Left renal pelvis (tissue), 4 donors: Measurements from ENCODE around the gene YPEL1. TPM values are rescaled to one million over a fixed set of nuclear protein-coding genes. Genes with fewer than 3 reads are reported as not detected.
A peak's percentile ranks its signal among the peaks of the same experiment; 100 is the strongest.
"Not testable (repeated sequence)": the region's sequence is repeated elsewhere in the genome, so short reads cannot be mapped to it uniquely, and the experiment has no call there.

Experiments
- DNase-seq, 4 donors: peaks; one replicate each; pipeline ENCODE4 v3.0.0-alpha.2; 2013; ENCODE audit warnings: low read depth in 4 of 4, low spot score in 3 of 4
- polyA plus RNA-seq, 4 donors: library from polyadenylated mRNA; unstranded; fragments of 120-200 nt; gene quantifications; one replicate each; pipeline ENCODE4 v1.2.1, GENCODE V29; 2013; ENCODE audit not compliant: insufficient read length in 4 of 4

YPEL1 gene
- polyA plus RNA-seq, 4 donors = 11.8 to 20.9 (median 17.6) TPM

DNA sequence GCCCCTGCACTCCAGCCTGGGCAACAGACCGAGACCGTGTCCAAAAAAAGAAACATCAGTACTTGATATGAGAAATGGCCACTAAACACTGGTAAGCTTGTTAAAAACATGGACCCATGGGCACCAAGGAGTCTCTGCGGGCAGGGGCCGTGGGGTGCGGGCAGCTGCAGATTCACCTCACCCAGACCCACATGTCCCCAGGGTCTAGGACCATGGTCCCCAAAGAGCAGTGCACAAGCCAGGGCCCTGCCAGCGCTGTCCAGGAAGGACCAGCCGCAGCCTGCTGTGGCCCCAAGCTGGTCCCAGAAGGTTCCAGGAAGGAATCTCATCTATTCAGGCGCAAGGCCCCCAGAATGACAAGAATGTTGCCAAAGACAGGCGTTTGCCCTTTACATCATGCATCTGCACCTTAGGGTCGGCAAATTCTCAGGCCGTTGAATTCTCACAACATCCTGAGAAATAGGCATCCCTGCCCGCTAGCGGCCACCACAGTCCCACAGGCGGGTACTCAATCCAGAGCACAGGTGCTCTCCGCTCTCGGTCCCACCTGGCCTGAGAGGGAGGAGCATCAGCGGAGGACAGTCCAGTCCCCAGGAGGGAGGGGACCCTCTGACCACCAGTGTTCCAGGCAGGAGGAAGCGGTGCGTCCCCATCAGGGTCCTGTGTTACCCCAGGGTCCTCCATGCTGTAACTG lies 9.5 kb downstream of the YPEL1 start:
- no peak for DNase-seq

DNA sequence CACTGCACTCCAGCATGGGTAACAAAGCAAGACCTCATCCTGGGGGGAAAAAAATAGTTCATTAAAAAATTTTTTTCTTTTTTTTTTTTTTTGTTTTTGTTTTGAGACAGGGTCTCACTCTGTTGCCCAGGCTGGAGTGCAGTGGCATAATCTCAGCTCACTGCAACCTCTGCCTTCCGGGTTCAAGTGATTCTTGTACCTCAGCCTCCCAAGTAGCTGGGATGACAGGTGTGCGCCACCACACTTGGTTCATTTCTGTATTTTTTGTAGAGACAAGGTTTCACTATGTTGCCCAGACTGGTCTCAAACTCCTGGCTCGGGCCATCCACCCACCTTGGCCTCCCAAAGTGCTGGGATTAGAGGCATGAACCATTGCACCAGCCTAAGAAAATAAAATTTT lies 11.1 kb downstream of the YPEL1 start:
- not testable (repeated sequence) for DNase-seq

GRCh38 chr22:21721195-21721852 lies 14.3 kb downstream of the YPEL1 start:
- DNase-seq = not testable (repeated sequence)

- not testable (repeated sequence) for DNase-seq
Measured at GRCh38 chr22:21720191-21720859, 15.3 kb downstream of the YPEL1 start.

DNA sequence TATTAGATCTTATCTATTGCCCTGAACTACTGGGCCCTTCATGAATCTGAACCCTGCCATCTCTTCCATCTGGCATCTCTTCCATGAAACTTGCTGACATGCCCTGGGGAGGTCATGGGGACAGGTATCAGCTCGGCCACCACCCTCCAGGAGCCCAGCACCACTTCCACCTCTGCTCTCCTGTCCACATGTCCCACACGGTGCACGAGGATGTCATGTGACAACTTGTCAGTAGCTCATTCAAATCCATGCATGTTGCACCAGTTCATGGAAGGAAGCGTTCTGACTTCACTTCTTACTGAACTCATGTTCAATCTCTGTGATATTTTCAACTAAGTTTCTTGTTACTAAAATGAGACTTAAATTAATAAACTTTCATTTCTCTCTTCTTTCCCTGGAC lies 16.6 kb downstream of the YPEL1 start:
- no peak for DNase-seq

DNA sequence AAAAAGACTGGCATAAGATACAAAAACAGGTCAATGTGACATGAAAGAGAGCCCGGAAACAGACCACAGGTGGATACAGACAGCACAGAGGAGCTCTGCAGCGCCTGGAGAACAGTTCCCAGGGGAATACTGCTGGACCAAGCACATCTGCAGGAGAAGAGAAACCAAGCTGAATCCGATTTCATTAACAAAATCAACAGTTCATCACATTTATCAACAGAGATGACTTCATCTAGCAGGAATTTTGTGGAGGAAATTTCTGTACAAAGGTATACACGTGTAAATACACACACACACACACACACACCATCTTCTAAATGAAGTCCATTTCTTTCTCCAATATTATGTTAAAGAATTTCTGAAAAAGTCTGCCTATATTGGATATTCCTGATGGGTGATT lies 17.1 kb downstream of the YPEL1 start:
- DNase-seq = no peak

DNA sequence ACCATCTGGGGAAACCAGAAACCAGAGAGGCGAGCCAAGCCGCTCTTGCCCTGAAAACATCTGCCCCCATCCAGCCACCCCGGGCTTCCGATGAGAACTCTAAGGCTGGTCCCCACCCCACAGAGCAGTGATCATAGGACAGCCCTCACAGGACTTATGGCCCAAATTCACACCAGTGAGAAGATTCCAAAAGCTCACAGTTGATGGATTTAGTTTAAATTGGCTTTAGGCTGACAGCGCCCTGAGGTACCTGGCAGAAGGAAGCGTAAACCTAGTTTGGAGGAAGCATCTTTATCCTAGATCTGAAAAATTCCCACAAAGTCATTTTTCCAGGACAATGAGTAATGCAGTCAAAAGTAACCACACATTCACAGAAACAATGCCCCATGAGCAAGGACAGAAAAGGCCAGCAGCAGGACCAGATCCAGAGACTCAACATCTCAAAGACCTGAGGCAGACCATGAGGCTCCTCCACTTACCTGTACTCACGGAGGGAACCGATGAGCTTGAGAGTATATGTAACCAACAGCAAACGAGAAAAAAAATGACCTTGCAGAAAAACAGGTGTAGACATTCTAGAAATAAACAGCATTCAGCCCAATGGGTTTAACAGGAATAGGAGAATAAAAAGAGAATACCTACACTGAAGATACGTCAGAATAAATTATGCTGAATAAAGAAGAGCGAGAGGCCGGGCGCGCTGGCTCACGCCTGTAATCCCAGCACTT lies 19.0 kb downstream of the YPEL1 start:
- not testable (repeated sequence) for DNase-seq

- no peak for DNase-seq
Measured at GRCh38 chr22:21714786-21715185, 20.8 kb downstream of the YPEL1 start.

DNA sequence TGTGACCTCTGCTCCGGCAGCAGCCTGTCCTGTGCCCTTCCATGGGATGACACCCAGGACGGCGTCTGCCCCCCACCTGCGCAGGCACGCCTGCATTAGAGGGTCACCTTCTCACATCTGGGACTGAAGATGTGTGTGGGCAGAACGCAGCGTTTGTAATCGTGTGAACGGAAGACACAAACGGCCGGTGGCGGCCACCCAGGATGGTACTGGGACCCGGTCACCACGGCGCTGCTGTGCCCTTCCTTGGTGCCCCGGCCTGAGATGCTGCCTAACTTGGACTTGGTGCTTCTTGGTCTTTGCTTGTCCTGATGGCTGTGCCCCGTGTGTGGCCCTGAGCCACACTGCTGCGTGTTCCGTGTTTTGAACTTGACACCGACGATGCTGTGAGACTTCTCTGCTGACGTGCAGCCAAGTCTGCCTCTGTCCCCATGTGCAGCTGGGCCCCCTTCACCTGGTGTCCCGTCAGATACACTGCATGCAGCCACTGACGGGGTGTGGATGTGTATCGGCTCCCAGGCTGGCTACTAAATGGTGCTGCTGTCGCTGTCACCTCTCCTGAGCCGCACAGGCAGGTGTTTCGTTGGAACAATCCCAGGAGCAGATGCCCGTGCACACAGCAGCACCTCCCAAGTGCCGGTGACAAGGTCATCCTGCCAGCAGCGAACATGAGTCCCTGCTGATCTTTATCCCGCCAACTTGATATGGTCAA lies 21.4 kb downstream of the YPEL1 start:
- no peak for DNase-seq

GRCh38 chr22:21713428-21714058 lies 22.1 kb downstream of the YPEL1 start:
- DNase-seq = no peak

DNA sequence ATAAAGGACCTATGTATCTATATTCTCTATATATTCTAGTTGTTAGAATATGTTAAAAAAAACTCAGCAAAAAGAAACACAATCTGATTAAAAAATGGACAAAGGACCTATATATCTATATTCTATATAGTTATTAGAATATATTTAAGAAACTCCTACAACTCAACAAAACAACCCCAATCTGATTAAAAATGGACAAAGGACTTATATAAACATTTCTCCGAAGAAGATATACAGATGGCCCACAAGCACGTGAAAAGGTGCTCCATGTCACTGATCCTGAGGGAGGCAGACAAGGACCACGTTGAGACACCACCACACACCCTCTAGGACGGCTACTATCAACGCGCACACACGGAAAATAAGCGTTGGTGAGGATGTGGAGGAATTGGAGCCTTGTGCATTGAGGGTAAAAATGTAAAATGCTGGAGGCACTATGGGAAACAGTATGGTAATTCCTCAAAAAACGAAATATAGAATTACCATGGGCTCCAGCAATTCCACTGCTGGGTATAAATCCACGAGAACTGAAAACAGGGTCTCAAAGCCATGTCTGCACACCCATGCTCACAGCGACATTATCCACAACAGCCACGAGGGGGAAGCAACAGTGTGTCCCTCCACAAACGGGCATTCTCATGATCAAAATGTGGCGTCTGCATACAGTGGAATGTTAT lies 22.7 kb downstream of the YPEL1 start:
- peak in 2 of 4 donors; percentile 56 to 66 for DNase-seq

DNA sequence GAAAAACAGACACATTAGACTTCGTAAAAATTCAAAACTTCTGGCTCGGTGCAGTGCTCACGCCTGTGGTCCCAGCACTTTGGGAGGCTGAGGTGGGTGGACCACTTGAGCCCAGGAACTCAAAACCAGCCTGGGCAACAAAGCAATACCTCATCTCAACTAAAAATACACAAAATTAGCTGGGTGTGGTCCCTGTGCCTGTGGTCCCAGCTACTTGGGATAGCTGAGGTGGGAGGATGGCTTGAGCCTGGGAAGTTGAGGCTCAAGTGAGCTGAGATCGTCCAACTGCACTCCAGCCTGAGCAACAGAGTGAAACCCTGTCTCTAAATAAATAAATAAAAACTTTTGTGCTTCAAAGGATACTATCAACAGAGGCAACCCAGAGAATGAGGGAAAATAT lies 23.7 kb downstream of the YPEL1 start:
- no peak for DNase-seq

DNA sequence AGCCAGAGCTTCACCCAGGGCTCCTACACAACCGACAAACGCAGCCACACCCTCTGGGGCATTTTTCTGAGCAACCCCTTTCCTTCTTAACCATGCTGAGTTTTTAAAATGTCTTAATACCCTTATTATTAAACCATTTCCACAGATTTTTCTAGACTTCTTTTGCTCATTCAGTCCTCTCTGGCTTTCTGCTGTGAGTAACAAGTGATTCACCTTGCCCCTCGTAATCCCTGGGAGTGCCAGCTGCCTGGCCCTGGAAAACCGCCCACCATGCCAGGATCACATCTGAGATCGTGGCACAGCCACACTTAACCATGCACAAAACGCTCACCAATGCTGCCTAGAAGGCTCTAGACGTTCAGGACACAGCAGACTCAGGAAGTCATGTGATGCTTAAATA lies 25.4 kb downstream of the YPEL1 start:
- DNase-seq = no peak

DNA sequence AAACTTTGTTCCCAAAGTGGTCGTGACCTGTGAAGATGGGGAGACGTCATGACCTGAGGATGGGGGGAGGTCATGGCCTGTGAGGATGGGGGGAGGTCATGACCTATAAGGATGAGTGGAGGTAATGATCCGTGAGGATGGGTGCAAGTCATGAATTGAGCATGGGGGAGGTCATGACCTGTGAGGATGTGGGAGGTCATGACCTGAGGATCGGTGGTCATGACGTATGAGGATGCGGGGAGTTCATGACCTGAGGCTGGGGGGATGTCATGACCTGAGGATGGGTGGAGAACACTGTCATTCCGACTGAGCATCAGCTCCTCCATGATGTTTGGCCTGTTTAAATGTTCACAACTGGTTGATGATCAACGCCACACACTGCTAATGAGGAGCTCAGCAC lies 25.9 kb downstream of the YPEL1 start:
- DNase-seq = no peak

DNA sequence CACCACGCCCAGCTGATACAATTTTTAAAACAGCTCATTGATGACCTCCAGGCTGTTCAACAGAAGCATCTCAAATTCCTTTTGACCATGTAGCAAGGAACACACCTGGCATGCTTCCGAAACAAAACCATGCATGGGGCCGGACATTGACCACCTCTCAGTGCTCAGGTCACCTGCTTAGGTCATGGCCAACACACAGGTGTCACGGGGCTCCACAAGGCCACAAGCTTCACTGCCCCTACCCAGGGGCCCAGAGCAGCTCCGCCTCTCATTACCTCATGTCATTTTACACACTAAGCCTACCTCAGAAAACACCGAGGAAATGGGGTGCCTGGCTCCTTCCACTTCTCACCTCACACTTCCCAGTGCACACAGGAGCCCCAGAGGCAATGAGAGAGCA lies 26.6 kb downstream of the YPEL1 start:
- no peak for DNase-seq

DNA sequence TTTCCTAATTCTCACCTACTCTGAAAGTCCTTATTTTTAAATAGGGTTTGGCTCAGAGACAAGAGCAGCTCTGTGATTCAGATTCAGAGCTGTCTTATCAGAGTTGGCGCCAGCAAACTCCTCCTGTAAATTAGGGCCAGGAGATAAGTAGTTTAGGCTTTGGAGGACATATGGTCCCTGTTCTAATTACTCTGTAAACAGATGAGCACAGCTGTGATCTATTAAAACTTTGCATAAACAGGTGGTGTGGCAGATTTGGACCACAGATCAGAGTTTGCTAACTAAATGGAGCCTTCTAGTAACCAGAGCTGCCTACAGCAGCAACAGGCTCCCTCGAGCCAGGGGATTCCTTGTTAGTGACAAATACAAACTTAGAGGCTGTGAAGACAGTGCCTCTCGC lies 27.9 kb downstream of the YPEL1 start:
- DNase-seq = no peak

- no peak for DNase-seq
Measured at GRCh38 chr22:21703684-21704316, 31.8 kb downstream of the YPEL1 start.

GRCh38 chr22:21702700-21703683 lies 32.6 kb downstream of the YPEL1 start:
- DNase-seq = no peak
